Measurements from ENCODE around the gene RNF5.

The RNF5 gene

DNA sequence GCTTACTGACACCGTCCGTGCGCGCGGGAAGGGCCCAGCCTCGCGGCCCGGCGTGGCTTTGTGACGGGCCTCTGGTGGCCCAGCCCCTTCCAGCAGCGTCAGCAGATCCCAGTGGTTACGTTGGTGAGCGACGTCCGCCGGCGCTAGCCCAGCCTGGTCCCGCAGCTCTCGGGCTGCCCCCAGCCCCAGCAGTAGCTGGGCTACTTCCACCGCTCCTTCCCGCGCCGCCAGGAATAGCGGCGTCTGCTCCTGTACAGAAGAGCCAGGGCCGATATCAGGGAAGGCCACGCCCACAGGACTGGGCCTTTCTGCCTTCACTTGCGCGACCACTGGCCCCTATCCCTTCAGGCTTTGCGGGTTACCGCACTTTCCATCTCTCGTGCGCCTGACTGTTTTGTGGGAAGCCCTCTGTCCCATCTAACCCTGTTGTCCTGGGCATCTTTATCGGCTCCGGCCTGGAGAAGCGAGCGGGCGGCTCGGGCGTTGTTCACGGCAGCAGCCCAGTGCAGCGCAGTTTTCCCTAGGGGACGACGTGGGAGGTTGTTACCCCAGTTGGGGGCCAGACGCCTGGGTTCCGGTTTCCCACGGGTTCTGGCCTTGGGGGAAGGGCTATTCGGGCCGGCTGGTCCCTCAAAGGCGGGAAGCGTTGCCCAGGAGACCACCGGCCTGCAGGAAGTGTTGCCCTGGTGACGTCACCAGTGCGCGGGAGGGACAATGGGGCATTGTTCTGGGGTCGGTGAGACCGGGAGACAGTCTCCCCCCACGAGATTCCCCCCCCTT, 17.9 kb downstream of the RNF5 start:
- TF ChIP-seq, protein P1, sequence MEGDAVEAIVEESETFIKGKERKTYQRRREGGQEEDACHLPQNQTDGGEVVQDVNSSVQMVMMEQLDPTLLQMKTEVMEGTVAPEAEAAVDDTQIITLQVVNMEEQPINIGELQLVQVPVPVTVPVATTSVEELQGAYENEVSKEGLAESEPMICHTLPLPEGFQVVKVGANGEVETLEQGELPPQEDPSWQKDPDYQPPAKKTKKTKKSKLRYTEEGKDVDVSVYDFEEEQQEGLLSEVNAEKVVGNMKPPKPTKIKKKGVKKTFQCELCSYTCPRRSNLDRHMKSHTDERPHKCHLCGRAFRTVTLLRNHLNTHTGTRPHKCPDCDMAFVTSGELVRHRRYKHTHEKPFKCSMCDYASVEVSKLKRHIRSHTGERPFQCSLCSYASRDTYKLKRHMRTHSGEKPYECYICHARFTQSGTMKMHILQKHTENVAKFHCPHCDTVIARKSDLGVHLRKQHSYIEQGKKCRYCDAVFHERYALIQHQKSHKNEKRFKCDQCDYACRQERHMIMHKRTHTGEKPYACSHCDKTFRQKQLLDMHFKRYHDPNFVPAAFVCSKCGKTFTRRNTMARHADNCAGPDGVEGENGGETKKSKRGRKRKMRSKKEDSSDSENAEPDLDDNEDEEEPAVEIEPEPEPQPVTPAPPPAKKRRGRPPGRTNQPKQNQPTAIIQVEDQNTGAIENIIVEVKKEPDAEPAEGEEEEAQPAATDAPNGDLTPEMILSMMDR (conservative IDR thresholded peaks at IDR 0.05; ENCODE audit: control insufficient read depth, insufficient read depth, low read depth, low read length): no peak
- H3K4me3 ChIP-seq (ENCODE audit: control insufficient read depth, low read depth, low read length): peak overlapping the region; percentile 75
- peak; percentile 88 for DNase-seq (ENCODE audit: low read depth)

DNA sequence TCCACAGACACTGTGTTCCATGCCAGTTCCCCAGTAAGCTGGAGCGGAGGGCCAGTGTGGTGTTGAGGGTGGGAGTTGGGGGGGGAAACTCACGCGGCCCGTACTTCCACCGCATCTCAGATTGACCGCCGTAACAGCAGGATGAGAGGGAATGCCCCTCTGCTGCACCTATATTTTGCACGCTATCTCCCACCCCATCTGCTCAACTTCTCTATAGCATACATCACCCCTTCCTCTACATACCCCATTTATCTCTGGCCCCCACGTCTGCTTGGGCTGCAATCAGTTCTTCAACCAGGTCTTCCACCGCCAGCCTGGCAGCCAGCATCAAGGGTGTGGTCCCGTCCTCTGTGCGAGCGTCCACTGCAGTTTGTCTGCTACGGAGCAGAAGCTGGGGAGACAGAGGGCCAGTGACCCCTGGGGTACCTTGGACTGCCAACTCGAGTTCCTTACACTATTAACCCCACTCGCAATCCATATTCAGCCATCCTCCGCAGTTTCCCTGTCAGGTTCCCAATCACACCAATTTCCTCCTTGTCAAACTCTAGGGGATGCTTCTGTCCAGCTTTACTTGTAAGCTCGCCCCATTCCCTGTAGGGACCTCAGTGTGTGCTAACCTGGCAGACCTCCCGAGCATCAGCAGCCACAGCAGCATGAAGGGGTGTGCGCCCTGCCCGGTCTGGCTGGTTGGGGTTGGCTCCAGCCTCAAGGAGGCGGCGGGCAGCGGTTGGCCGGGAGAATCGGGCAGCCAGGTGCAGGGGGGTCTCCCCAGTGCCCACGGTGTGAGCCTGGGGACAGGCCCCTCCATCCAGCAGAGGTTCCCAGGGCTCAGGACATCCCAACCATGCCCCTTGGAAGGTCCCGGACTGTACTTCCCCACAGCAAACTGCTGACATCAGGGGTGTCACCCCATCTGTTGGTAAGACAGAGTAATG, 18.7 kb downstream of the RNF5 start:
- H3K4me3 ChIP-seq (ENCODE audit: control insufficient read depth, low read depth, low read length): peak overlapping the region; percentile 75
- TF ChIP-seq, protein P1 (conservative IDR thresholded peaks at IDR 0.05; ENCODE audit: control insufficient read depth, insufficient read depth, low read depth, low read length): no peak
- no peak for DNase-seq (ENCODE audit: low read depth)

DNA sequence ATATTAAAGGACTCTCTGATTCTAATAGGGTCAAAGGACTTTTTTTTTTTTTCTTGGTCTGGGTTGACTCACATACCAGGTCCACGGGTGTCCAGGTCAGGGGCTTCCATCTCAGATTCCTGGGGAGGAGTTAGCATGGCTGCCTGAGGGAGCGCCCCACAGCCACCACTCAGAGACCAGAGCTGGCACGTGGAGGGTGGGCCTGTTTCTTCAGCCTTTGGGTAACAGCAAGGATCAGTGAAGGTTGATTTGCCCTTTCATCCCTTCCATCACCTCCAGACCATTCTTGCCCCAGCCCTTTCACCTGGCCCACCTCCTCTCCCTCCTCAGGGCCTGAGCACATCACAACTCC, 20.1 kb downstream of the RNF5 start:
- DNase-seq (ENCODE audit: low read depth): no peak
- TF ChIP-seq, protein P1 (conservative IDR thresholded peaks at IDR 0.05; ENCODE audit: control insufficient read depth, insufficient read depth, low read depth, low read length): no peak
- H3K4me3 ChIP-seq (ENCODE audit: control insufficient read depth, low read depth, low read length): no peak overlapping the region

DNA sequence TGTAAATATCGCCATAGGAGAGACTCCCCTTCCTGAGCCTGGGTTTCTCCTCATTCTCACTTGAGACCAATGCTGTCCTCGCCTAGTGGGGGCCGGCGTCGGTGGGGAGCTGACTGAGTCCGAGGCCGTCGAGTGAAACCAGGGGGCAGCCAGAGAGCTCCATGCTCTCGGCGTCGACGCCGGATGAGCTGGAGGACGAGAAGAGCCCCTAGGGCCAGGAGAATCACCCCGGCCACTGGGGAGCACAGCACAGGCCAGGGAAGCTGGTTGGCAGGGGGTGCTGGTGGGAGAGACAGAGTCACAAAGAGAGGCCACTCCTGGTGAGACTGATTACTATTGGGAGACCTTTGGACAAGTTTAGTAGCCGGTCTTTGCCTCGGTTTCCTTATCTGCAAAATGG, 20.7 kb downstream of the RNF5 start:
- TF ChIP-seq, protein P1 (conservative IDR thresholded peaks at IDR 0.05; ENCODE audit: control insufficient read depth, insufficient read depth, low read depth, low read length): no peak
- DNase-seq (ENCODE audit: low read depth): no peak
- H3K4me3 ChIP-seq (ENCODE audit: control insufficient read depth, low read depth, low read length): no peak overlapping the region

DNA sequence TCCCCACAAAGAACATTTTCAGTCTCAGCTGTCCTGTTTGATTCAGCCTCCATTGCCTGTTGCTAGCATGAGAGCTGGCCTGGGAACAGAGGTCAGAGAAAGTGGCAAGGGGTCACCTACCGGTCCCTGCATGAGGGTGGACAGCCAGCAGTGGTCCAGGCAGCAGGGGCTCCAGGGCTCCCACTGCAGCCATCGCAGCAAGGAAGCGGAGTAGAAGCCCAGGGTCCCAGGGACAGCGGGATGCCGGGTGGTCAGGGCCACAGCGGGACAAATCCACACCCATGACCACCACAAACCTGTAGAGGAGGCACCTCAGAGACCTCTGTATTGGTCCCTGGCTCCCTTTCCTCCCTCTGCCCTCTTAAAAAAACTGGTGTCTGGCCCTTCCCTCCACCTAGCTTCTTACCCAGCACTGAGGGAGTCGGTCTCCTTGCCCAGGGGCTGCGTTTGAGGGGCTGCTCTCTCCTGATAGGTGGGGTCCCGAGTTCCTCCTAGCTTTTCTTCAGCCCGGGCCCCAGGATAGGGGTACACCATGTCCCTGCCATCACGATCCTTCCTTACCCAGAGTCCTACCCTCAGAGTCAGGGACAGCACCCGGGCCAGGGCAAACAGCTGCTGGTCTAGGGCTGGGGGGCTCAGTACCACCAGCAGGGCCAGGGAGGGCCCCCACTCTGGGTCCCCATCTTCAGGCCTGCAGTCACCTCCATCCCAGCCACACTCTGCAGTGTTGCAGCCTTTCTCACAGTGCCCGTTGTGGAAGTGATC, 22.7 kb downstream of the RNF5 start:
- no peak overlapping the region for H3K4me3 ChIP-seq (ENCODE audit: control insufficient read depth, low read depth, low read length)
- TF ChIP-seq, protein P1 (conservative IDR thresholded peaks at IDR 0.05; ENCODE audit: control insufficient read depth, insufficient read depth, low read depth, low read length): no peak
- no peak for DNase-seq (ENCODE audit: low read depth)

DNA sequence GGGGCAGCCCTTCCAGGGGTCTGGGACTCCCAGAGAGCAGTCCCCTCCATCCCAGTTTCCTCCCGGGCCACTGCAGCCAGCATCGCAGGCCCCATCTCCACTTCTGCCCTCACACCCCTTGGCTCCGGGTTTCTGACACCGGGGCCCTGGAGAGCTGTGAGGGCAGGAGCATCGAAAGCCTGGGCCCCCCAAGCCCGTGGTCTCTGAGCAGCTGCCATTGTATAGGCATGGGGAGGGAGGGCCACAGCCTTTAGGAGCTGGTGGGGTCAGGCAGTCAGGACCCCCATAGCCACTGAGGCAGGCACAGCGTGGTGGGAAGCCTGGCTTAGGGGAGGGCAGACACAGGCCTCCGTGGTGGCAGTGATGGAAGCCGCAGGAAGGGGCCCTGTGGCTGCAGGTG, 24.0 kb downstream of the RNF5 start:
- DNase-seq (ENCODE audit: low read depth): no peak
- no peak overlapping the region for H3K4me3 ChIP-seq (ENCODE audit: control insufficient read depth, low read depth, low read length)
- TF ChIP-seq, protein P1 (conservative IDR thresholded peaks at IDR 0.05; ENCODE audit: control insufficient read depth, insufficient read depth, low read depth, low read length): no peak

Measured in fibroblast of mammary gland (primary cell).